Fibroblast of villous mesenchyme (primary cell): ENCODE measurements around the gene POLQ. TPM values are rescaled to one million over a fixed set of nuclear protein-coding genes. Genes with fewer than 3 reads are reported as not detected.

Experiments
- DNase-seq: peaks from one replicate; pipeline ENCODE4 v3.0.0-alpha.2; 2010; ENCODE audit warnings: low read depth
- H3K4me3 ChIP-seq: 2 replicates; pipeline ENCODE4 v1.5.1; 2011; ENCODE audit warnings: low read depth, mild to moderate bottlenecking, low read length
- CTCF ChIP-seq: IDR thresholded peaks from 2 replicates; pipeline ENCODE4 v1.5.1; 2012; ENCODE audit warnings: low read depth, mild to moderate bottlenecking, low read length; ENCODE audit not compliant: insufficient read depth
- total RNA-seq: library from RNA; depleted of rRNA; stranded (reverse); fragments of >200 nt; gene quantifications from 2 replicates; pipeline ENCODE4 v1.2.3, GENCODE V29; 2012

The POLQ gene
- total RNA-seq, 1 donor = 6.9 TPM

DNA sequence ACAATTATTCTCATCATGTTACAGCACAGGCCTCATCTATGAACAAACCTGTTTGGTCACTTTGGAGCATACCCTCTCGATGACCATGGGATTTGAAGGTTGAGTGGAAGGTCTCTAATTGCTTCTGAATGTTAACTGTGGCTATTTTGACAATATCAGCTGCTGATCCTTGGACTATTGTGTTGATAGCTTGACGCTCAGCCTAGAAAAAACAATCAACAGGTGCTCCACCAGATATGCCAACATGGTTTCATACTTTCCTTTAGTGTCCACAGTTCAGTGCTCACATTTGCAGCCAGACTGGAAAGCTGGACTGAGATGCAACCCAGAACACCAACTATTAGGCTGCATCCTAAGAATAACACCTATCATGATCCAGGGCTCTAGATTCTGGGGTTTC lies 109.7 kb downstream of the POLQ start:
- H3K4me3 ChIP-seq = no peak overlapping the region
- TF ChIP-seq CTCF = no peak
- DNase-seq = no peak

- peak; percentile 82 for DNase-seq
- no peak for TF ChIP-seq CTCF
- peak overlapping the region; percentile 51 for H3K4me3 ChIP-seq
These were observed 113.9 kb downstream of the POLQ start for GRCh38 chr3:121431726-121432517.

DNA sequence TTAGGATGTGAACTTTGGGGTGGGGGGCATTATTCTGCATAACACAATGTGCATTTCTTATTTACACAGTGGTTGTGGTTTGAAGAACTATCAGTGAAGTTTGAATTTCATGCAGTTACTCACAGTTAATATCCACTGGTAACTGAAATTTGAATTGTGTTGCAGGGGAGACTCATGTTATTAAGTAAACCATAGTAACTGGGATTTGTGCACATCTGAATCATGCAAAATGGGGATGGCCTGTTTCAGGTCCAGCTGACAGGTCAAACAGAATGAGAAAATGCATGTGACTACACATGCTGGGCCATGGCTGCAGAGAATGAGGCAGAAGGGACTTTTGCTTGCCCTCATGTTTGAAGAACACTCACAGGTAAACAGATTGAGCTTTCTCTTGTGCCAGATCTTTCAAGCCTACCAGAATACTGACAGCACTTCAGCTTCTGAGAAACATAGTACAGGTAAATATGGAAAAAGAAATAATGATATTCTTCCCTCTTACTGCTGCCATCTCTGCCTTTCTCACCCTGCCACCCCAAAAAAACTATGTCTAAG lies 115.0 kb downstream of the POLQ start:
- no peak for DNase-seq
- H3K4me3 ChIP-seq = no peak overlapping the region
- no peak for TF ChIP-seq CTCF

DNA sequence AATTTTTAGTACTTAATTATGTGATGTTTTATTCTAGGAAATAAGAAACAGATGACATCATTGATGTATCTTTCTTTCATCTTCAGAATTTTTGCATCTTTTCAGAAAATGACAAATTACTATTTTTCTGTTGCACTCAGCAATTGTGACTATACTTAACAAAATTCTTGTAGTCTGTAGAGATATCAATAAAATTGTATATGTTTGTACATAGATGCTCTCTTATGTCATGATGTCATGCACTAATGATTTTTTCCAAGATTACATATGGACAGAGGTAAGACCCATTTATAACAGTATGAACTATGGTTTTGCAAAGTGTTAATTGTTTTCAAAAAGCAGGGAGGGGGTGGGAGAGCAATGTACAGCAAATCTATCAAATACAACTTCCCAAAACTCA lies 121.2 kb downstream of the POLQ start:
- H3K4me3 ChIP-seq = no peak overlapping the region
- TF ChIP-seq CTCF = no peak
- no peak for DNase-seq

- DNase-seq = no peak
- H3K4me3 ChIP-seq = no peak overlapping the region
- no peak for TF ChIP-seq CTCF
These were observed 127.6 kb downstream of the POLQ start for GRCh38 chr3:121418182-121418581.

- DNase-seq = no peak
- no peak overlapping the region for H3K4me3 ChIP-seq
- TF ChIP-seq CTCF = no peak
These were observed 130.9 kb downstream of the POLQ start for GRCh38 chr3:121414924-121415323.
